T-helper 2 cell treated with Interferon-gamma antibody and Interleukin-4, amounts not matched to agents 5 μg/mL and 100 μg/mL, for 36 hours (primary cell): ENCODE results near the gene GLS.

Source experiments
- DNase-seq: peaks from one replicate; pipeline ENCODE4 v3.0.0; 2021; ENCODE audit warnings: low spot score
- H3K27ac Mint-ChIP-seq: one replicate; pipeline ENCODE4 v1.8.0; 2021; ENCODE audit warnings: mild to moderate bottlenecking, mixed read lengths
- H3K27me3 Mint-ChIP-seq: one replicate; pipeline ENCODE4 v1.8.0; 2021; ENCODE audit warnings: low read depth, mixed read lengths
- H3K36me3 Mint-ChIP-seq: one replicate; pipeline ENCODE4 v1.8.0; 2021; ENCODE audit warnings: low read depth, mixed read lengths
- H3K4me1 Mint-ChIP-seq: one replicate; pipeline ENCODE4 v1.8.0; 2021; ENCODE audit warnings: low read depth, mixed read lengths
- H3K4me3 Mint-ChIP-seq: one replicate; pipeline ENCODE4 v1.8.0; 2022; ENCODE audit warnings: mild to moderate bottlenecking, moderate library complexity, mixed read lengths
- H3K9me3 Mint-ChIP-seq: one replicate; pipeline ENCODE4 v1.8.0; 2021; ENCODE audit warnings: mixed read lengths

GLS gene

DNA sequence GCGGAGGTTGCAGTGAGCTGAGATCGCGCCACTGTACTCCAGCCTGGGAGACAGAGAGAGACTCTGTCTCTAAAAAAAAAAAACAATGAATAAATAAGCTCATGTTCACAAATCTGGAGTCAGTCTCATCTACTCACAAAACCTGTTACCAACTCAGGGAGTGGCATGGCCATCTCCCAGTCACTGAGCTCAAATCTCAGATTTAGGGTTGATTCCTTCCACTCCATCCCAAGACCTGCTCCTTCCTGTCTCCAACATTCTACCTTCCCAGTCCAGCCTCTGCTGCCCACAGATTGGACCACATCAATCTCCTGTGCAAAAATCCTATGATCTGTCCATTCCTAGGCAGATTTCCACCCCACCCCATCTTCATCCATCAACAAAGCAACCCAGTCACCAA is 131.7 kb downstream of the GLS start:
- Mint-ChIP-seq H3K4me3 (no peak overlapping the region), H3K36me3 (peaks cover 47% of the 10 kb centered on the region), H3K9me3 (peaks cover 4% of the 10 kb centered on the region), H3K27me3 (no peaks in the 10 kb centered on the region), H3K4me1 (peaks cover 32% of the 10 kb centered on the region), H3K27ac (no peak overlapping the region)
- DNase-seq, result no peak

DNA sequence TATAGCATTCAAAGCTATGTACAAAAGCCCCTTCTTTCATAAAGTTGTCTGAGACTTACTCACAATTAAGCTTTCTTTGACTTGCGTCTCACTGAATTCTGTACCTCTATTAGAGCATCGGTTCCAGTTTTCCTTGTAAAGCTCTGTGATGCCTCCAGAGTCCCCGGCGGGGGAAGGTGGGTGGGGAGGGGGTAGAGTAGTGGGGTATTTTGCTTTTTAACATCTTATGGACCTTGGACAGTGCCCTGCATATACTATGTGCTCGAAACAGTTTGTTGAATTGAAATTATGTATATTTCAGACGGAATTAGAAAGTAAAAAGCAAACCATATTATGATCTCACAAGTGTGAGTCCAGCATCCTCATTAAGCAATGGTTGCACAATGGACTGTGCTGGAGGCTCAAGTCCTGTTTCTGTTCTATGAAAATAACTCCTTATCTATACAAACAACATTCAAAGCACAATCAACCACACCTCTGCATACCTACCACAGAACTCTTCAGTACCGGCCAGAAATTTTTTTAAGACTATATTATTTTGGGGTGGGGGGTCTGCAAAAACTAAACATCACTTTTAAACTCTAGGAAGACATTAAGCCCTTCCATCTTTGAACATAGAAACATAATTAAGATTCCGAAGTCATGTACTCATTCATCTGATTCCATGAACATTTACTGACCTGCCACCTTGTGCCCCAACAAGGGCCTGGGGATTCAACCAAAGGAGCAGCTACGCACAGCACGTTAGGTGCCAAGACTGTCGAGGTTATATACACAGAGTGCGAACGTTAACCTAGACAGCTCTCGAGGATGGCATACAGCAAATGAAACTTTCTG is 132.4 kb downstream of the GLS start:
- Mint-ChIP-seq H3K36me3 (peaks cover 40% of the 10 kb centered on the region), H3K9me3 (peaks cover 4% of the 10 kb centered on the region), H3K4me3 (no peak overlapping the region), H3K27ac (no peak overlapping the region), H3K27me3 (no peaks in the 10 kb centered on the region), H3K4me1 (peaks cover 31% of the 10 kb centered on the region)
- no peak for DNase-seq

DNA sequence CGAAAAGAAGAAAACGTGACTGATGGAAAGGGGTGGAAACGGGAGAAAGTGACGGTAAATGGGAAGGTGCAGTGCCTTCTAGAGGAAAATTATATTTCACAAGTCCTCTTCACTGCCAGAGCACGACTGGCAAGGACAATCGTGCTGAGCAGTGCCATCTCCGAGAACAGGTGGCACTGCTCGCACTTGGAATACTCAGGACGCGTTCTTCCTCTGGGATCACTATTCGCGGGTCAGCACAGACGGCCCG is 133.0 kb downstream of the GLS start:
- Mint-ChIP-seq H3K27me3 (no peaks in the 10 kb centered on the region), H3K4me1 (peaks cover 31% of the 10 kb centered on the region), H3K9me3 (peaks cover 4% of the 10 kb centered on the region), H3K36me3 (peaks cover 34% of the 10 kb centered on the region), H3K4me3 (no peak overlapping the region), H3K27ac (no peak overlapping the region)
- no peak for DNase-seq

- Mint-ChIP-seq H3K27ac (no peak within 1 kb of the TSS), H3K4me3 (no peak within 1 kb of the TSS), H3K4me1 (peaks cover 33% of the 10 kb centered on the region), H3K9me3 (peaks cover 4% of the 10 kb centered on the region), H3K27me3 (no peaks in the 10 kb centered on the region), H3K36me3 (peaks cover 31% of the 10 kb centered on the region)
- peak; percentile 97 for DNase-seq
These were observed 133.5 kb downstream of the GLS start, which contains the start of gene STAT1 for GRCh38 chr2:191013932-191014652. Gene STAT1, minus strand, starts transcription at chr2:191014171. Its CDS starts 4,168 bp downstream, at chr2:191010003.

DNA sequence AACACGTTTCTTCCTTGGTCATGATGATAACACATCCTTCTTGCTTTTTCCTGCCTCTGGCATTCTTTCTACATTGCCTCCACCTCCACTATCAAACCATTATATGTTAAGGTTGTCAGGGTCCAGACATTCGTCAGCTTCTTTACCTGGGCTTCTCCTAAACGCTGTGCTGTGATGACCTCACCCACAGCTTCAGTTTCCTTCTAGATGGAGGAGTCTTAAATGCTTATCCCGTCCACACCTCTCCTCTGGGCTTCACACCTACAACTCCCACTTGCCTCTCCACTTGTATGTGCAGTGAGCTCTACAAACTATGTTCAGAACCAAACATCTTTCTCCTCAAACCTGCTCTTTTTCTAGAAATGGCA is 134.0 kb downstream of the GLS start:
- peaks cover 25% of the 10 kb centered on the region for H3K36me3 Mint-ChIP-seq
- no peak for DNase-seq
- H3K4me1 Mint-ChIP-seq, result peaks cover 32% of the 10 kb centered on the region
- H3K27me3 Mint-ChIP-seq, result no peaks in the 10 kb centered on the region
- no peak overlapping the region for H3K4me3 Mint-ChIP-seq
- peaks cover 4% of the 10 kb centered on the region for H3K9me3 Mint-ChIP-seq
- H3K27ac Mint-ChIP-seq, result no peak overlapping the region
